ENCODE results near the gene FLT1.
A peak's percentile ranks its signal among the peaks of the same experiment; 100 is the strongest.

Gene FLT1

DNA sequence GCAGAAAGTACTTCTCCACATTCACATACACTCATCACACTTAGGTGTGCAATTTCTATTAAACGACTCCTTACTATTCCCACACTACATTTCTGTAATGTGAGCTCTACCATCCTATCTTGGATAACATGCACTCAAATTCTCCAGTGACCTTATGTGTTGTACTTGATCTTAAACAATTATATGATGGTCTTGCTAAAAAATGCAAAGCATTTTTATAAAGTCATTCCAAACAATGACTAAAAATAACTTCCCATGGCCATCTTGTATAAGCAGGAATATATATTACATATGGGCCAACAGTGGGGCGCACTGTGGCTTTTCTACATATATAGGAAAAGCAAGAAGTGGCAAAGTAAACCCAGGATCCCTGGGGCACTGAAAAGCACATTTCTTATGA is 155.5 kb downstream of the FLT1 start:
- no peak for DNase-seq (ENCODE audit: low spot score)

DNA sequence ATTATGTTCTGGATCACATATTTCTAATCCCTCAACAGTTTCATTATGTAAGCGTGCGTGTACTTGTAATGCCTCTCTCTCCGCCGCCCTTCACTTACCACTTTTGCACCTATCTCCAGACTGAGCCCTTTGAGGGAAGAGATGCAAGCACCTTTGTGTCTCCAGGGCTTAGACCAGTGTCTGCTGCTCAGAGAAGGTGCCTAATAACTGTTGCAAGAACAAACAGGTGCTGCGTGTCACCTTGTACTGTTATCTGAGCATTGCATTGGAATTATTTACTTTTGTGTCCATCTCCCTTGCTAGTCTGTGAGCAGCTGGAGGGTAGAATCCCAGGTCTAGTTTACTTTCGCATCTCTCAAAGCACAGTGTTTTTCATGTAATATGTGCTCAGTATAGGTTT is 156.2 kb downstream of the FLT1 start:
- no peak for DNase-seq (ENCODE audit: low spot score)

DNA sequence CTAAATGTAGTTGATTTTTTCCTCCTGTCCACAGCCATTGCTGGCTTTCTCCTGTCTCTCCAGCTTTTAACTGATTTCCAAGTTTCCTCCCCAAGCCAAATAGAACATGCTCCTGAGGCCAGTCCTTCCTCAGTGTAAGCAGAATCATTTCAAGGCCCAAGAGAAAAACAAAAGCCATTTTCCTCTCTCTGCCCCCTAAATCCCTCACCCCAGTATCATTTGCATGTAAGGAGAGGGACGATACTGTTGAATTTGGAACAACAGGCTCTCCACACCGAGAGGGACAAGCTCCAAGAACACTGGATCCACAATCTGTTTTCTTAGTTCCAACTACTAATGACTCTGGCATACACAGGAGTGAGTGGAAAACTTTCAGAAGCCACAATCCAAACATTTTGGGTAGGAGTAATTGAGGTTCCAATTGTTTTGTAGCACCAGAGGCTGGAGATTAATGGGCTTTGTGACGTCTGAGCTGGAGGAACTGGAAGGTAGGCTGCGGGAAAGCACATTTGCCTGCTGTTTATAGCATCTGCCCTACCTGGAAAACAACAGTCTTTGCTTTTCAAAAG is 156.8 kb downstream of the FLT1 start:
- no peak for DNase-seq (ENCODE audit: low spot score)

DNA sequence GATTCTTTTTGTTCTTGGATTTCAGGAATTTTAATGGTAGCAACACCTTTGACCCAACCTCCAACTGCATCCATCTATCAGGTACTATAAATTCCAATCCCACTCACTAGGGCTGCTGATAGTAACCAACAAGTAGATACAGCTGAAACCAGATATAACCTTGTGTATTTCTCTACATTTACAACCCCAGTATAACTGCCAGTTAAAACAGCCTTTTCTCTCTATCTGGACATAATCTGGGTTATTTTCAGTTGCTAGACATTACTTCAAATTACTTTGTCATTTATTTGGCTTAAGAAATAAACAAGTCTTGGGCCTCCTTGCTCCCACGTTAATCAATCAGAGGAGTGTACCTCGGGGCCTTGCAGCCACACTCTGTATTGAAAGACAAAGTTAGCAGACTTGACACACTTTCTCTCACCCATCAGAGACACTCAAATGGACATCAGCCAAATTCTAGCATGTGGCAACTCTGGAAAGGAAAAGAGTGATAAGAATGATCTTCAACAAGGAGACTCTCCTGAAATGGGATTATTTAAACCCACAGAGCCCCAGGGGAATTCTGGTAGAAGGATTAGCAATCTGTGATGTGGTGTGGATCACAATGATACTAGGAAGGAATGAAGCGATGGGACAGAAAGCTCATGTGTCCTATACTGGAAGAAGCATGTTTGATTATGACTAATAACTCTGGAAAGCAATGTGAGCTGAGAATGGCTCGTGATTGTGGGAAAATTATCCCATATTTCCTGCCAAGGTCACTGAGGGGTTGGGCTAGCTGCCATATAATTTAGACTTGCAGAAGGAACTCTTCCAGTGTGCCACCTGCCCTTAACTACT is 157.5 kb downstream of the FLT1 start:
- no peak for DNase-seq (ENCODE audit: low spot score)

DNA sequence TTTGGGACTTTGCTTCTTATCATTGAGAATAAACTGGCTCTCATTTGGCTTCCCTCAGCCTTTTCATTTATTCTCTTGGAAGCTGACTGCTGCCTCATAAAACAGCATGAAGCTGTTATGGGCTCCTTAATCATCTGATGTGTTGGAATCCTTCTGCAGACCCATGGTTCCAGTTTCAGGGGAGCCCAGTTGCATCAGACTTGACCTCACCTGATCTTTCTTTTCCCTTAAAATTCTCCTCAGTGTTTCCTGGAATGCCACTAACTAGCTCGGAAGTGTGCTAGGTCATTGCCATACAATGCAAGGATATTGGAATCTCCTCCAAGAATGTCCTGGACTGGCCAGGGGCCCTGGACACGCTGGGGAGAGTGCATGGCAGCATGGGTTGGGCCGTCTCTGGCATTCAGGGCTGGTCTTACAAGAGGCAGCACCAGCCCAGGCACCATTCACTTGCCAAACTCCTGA is 158.7 kb downstream of the FLT1 start:
- no peak for DNase-seq (ENCODE audit: low spot score)

DNA sequence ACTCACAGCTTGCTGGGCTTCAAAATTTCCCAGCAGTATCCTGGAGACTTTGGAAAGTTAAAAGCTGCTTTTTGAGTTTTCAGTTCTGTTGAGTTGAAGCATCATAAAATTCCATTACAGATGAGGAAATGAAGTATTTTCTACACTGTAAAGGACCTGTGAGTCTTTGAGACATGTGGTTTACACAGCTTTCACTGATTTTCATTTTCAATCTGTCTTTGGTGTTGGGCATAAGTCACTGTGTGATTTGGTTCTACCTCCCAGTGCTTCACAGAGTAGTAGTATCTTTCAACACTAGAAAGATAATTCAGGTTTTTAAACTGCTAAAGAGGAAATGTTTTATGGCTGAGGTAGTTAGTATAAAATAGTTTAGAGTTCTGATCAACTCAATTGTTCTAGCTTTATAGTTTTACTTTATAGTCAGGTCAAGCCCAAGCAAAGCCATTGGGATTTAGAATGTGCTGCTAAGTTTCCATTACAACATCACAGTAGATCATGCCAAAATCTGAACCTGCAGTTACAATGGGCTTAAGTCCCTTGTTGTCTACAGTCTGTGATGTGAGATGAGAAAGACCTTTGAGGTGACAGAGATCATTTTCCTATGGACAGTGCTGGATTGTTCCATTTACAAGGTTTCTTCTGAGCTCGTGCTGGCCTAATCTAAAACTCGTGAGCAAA is 161.6 kb downstream of the FLT1 start:
- no peak for DNase-seq (ENCODE audit: low spot score)

DNA sequence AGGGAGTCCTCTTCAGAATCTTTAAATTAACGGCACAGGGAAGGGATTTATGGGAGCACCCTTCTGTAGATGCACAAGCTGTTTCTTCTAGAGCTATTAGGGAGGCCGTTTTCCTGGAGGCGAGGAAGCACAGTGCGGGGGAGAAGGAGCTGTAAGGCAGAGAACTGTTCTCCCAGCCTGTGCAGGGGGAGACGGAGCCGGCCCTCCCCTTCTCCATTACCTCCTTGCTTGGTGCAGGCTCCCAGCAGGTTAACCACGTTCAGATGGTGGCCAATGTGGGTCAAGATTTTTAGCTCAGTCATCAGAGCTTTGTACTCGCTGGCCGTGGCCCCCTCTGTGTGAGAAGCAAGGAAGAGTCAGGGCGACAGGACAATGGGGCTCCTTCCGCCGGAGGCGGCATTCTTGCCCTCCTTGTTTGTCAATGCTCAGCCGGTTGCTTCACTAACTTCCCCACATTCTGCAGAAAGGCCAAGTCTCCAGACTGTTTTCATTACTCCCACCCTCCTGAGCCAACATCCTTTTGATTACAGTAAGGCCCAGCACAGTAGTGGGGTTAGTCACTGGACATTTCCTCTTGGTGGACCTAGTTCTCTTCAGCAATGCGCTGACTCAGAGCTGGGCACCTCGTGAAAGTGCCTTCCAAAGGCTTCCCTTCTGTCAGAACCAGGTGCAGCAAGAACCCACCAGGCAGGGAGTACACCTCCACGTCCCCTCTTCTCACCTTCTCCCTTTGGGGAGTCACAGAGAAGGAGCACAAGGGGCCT is 165.4 kb downstream of the FLT1 start:
- no peak for DNase-seq (ENCODE audit: low spot score)

DNA sequence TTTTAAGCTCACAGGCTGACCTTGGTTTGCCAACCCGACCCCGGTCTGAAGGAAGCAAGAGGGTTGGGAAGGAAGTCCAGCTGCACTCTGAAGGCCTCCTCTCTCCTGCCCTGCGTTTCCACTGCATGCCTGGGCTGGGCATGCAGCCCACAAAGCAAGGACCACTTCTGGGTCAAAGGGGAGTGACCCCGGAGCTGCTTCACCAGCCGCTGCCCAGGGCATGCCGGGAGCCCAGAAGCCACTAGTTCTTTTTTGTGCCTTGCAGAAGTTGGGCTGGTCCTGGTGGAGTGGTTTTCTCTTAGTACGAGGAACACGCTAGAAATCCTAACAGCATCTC is 166.7 kb downstream of the FLT1 start:
- no peak for DNase-seq (ENCODE audit: low spot score)

DNA sequence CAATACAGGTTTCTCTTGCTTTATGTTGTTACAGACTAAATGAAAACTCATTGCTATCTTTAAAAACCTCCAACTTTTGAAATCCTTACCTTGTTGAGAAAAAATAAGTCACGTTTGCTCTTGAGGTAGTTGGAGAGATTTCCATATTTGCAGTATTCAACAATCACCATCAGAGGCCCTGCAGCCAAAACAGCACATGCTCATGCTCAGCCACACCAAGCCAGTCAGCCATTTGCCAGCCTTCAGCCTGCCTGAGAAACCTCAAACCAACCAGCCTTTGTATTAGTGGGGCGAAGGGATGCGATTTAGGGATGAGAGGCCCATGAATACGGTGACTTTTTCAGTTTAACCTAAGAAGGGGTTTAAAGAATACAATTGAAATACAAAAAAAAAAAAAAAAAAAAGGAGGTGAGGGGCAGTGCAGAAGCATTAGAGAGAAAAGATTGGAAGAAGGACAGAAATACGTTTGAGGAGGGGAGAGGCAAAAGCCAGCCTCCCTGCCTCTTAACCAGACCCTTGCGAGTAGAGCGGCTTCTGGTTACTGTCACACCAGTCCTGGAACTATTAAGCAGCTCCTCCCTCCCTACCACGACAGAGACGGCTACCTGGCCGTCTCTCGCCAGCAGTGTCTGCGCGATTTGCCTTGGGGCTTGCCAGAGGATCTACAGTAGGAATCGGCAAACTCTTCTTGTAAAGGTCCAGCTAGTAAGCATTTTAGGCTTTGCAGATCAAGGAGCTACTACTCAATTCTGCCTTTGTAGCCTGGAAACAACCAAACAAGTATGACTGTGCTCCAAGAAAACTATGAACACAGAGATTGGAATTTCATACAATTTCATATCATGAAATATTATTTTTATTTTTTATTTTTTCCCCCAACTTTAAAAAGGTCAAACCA is 167.3 kb downstream of the FLT1 start:
- no peak for DNase-seq (ENCODE audit: low spot score)

DNA sequence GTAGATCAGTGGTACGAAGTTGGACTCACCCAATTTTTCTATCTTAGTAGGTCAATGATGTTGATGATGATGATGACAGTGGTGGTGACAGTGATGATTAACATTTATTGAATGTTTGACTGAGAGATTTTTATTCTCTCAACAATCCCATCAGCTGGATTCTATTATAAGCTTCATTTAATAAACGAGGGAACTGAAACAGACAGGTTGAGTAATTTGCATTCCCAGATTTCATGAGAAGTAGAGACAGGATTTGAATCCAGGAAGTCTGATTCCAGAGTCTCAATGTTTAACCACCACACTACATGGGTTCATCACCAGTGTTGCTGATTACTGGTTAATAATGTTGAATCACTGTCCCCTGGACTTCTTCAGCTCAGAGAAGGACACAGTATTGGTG is 168.9 kb downstream of the FLT1 start:
- no peak for DNase-seq (ENCODE audit: low spot score)

DNA sequence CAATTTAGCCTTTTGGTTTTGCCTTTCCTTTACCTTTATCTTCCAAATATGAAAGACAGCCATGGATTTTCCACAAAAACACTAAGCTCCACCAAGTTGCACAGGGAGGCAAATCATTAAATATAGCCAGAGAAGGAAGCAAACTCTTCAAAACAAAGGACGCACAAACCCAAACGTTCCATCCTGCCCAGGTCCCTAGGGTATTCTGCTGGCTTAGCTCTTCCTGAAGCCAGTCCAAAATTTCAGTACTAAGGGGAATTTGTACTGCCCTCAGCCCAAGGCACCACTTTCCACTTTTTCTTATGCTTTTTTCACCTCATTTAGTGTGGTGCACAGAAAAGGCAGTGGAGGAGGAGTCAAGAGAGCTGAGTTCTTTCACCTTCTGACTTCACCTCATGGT is 169.9 kb downstream of the FLT1 start:
- DNase-seq (ENCODE audit: low spot score): no peak

DNA sequence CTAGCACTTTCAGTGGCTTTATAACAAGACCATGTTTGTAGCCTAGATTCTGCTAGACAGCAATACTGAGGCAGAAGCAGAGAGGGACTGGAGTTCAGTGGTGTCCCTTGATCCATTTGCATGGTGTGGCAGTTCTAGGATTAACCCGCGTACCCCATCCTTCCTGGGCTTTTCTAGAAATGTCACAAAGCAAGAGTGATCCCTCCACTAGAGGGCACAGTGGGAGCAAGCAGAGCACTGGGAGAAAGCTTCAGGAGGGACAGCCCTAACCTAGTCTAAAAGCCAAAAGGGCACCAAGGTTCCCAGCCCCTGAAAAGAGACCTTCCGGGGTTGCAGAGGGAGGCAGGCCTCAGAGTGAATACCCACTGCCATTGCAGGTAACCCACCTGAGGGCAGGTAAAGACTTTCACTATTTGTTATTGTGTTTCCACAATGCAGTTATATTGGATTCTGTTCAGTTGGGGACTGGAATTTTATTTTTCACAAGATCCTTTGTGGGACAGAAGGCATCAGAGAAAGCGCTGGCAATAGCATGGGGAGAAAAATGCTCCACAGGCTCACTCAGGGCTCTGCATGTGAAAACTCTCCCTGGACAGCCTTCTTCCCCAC is 170.6 kb downstream of the FLT1 start:
- peak; percentile 31 for DNase-seq (ENCODE audit: low spot score)

DNA sequence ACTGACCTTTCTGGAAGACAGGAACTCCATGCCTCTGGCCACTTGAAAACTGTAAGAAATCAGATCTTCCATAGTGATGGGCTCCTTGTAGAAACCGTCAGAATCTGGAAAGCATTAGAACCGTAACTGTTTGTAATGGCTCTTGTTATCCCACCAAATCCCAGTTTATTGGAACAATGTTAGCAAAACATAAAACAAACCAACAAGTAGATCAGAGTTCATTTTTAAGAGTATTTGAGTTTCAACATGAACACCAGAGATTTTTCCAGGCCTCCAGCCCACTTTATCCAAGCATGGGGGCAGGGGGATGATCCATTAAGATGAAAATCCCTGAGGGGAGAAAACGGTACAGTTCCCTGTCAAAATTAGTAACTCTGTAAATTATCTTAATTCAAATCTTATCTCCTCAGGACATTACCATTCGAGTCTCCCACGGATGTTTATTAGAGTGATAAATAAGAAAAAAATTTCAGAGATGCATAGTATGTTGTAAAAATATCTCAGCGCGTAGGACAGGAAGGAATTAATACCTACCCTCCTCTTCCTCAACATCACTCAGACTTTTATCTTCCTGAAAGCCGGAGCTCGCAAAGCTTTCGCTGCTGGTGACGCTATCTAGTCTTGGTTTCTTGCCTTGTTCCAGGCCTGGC is 172.5 kb downstream of the FLT1 start:
- DNase-seq (ENCODE audit: low spot score): no peak

DNA sequence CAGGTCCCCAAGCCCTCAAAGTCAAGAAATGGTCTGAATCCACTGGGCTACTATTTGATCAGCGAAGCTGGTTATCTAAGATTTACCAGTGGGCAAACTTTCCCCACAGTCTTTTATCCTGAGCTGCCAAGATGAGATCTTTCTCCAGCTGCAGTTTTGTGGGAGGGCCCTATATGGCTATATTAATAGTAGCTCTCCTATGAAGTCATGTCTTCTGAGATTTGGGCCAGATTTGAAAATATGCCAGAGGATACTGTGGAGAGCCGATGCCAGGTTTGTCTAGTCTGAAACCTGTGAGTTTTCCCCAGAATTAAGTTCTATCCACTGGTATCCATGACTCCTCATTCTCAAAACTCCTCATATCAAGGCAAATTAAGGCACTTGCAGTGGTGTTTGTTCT is 173.2 kb downstream of the FLT1 start:
- DNase-seq (ENCODE audit: low spot score): no peak

DNA sequence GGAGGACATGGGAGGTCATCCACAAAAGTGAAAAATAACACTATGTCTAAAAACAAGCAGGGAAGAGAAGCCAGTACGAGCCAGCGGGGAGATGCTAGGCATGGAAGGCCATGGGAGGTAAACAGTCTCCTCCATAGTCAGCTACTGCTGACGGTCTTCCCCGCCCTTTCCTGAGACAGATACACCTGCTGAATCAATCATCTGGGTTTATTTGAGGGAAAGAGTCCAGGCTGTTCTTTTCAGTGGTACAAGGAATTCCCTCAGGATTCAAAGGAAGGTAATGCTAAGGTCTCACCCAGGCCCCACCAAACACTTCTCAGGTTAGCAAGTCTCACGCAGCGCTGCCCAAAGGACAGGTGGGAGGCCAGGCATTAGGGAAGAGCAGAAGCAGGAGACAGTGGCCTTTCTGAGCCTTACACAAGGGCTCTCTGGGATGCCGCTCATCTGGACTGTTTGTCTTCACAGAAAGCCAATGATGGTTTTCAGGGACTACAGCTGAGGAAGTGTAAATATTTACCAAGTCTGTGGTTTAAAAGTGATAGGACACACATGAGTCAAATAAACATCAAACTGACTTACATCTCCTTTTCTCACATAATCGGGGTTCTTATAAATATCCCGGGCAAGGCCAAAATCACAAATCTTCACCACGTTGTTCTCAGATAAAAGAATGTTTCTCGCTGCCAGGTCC is 173.9 kb downstream of the FLT1 start:
- DNase-seq (ENCODE audit: low spot score): no peak

DNA sequence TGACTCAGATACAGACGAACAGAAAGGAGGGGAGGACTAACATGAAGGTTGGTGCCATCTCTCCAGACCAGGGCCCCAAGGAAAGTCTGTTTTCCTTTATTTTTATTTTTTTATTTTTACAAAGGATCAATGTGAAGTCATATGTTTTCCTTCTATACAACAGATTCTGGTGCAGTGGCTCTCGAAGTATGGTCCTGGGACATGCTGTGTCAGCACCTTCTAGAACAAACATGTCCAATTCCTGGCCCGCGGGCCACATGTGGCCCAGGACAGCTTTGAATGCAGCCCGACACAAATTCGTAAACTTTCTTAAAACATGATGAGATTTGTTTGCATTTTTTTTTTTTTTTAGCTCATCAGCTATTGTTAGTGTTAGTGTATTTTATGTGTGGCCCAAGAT is 174.7 kb downstream of the FLT1 start:
- no peak for DNase-seq (ENCODE audit: low spot score)

DNA sequence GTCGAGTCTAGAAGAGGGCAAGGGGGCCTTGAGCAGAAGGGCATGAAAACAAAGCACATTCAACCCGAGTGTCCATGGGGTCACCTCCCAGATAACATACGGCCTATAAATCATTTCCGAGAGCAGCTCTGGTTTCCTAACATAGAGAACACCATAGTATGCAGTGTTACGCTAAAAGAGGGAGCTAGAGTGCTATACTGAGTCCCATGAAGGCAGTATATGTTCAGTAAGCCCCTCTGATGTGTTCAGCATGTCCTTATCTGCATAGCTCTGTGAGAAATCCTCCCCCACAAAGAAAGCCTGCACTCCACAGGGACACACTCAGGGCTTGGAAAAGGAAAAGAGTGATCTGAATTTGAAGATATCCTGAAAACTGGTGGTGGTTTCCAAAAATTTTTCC is 175.4 kb downstream of the FLT1 start:
- DNase-seq (ENCODE audit: low spot score): no peak

DNA sequence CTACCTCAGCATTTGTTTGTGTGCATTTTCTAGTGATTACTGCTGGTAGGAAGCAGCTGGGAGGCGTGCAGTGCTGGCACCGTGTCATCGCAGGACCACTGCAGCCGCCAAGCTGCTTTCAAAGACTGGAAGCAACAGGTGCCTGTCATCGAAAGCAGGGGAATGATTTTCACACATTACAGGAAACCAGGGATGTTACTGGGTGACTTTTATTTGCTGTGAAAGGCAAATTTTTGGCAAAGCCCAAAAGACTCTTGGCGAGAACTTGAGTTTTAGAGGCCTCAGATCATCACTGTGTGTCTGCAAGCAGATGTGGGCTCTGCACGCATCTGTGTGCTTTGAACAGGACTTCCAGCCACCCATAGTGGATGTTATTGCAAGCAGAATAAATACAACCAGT is 176.4 kb downstream of the FLT1 start:
- DNase-seq (ENCODE audit: low spot score): no peak

DNA sequence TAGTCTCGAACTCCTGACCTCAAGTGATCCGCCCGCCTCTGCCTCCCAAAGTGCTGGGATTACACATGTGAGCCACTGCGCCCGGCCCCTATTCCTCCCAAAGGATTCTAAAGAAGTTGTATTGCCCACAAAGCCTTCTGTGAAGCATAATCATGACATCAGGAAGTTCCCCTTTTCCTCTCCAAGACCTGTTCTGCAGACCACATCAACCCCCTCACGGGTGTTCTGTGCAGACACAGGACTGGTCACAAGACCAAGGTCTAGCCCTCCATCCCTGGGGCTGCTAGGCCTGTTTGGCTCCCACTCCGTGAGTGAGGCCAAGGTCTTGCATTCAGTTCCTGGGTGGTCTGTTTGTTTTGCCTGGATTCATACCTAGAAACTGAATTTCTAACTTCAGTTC is 178.1 kb downstream of the FLT1 start:
- no peak for DNase-seq (ENCODE audit: low spot score)

DNA sequence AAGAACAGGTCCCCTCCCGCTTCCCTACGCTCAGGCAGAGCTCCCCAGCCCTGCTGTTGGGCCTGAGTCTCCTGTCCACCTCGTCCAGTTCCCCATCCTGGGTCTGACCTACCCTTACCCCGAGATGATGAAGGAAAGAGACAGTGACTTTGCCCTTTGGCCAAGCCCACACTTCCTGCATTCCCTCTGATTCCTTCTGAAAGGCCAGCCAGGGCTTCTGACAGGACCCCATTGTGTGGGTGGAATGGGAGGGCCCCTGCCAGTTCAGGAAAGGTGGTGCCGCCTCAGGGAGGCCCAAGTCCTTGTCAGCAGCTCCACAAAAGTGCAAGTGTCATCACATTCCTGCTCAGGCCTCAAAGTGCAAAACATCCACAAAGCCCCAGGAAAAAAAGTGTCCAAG is 178.8 kb downstream of the FLT1 start:
- DNase-seq (ENCODE audit: low spot score): no peak
